BLaER1 treated with 17β-estradiol and CSF1 and Interleukin-3, amounts not matched to agents 10 nM and 100 nM (cell line): ENCODE measurements around the gene SQSTM1.
A peak's percentile ranks its signal among the peaks of the same experiment; 100 is the strongest.

Experiments used
- H3K27ac ChIP-seq, 11 experiments: shearing (Covaris generic); formaldehyde crosslinking; 2 replicates each; pipeline ENCODE4 v1.8.1; 2022
- H3K27me3 ChIP-seq, 11 experiments: shearing (Covaris generic); formaldehyde crosslinking; 2 replicates each; pipeline ENCODE4 v1.8.1; 2022
- H3K36me3 ChIP-seq, 11 experiments: shearing (Covaris generic); formaldehyde crosslinking; 2 replicates each; pipeline ENCODE4 v1.8.1; 2022
- H3K4me1 ChIP-seq, 10 experiments: shearing (Covaris generic); formaldehyde crosslinking; 2 replicates each; pipeline ENCODE4 v1.8.1; 2022
- H3K4me2 ChIP-seq, 11 experiments: shearing (Covaris generic); formaldehyde crosslinking; 2 replicates each; pipeline ENCODE4 v1.8.1; 2022
- H3K4me3 ChIP-seq, 10 experiments: shearing (Covaris generic); formaldehyde crosslinking; 2 replicates each; pipeline ENCODE4 v1.8.1; 2022
- H3K9ac ChIP-seq, 11 experiments: shearing (Covaris generic); formaldehyde crosslinking; 2 replicates each; pipeline ENCODE4 v1.8.1; 2022
- H3K9me3 ChIP-seq, 11 experiments: shearing (Covaris generic); formaldehyde crosslinking; replicated peaks in 1 of 11; 2 replicates each; pipeline ENCODE4 v1.8.1; 2022
- H4K20me1 ChIP-seq, 11 experiments: shearing (Covaris generic); formaldehyde crosslinking; 2 replicates each; pipeline ENCODE4 v1.8.1; 2022
- Cebpa-rat ChIP-seq, 11 experiments: shearing (Covaris generic); IDR thresholded peaks; 2 replicates each; pipeline ENCODE4 v1.8.1; 2022

The SQSTM1 gene

DNA sequence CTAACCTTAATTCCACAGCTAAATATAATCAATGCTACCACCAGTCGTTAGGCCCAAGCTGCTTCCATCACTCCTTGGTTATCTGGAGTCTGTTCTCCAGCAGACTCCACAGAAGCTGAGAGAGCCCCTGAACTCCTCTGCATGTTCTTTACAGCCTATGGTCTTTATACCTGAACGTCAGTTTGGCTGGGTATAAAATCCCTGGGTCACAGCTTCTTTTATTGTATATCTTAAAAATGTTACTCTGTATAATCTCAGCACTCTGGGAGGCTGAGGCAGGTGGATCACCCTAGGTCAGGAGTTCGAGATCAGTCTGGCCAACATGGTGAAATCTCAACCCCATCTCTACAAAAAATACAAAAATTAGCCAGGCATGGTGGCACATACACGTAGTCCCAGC lies 61.6 kb downstream of the SQSTM1 start:
- no peak for TF ChIP-seq Cebpa-rat (IDR thresholded peaks at IDR 0.05)
- Histone ChIP-seq H4K20me1 (peaks cover 0 to 42% (median 12%) of the 10 kb centered on the region in 11 experiments; a peak in 15 of 22 replicates), H3K36me3 (peaks cover 95 to 100% (median 98%) of the 10 kb centered on the region in 11 experiments), H3K4me1 (peaks cover 0 to 21% (median 0%) of the 10 kb centered on the region in 10 experiments; a peak in 7 of 20 replicates), H3K27me3 (no peaks in the 10 kb centered on the region), H3K9ac (no peak overlapping the region), H3K4me3 (peak overlapping the region in 3 of 10 experiments; percentile 9 to 19 (median 13); a peak in 2 of 20 replicates), H3K27ac (no peak overlapping the region), H3K4me2 (no peak overlapping the region), H3K9me3 (peaks cover 46 to 54% (median 52%) of the 10 kb centered on the region in 11 experiments)

DNA sequence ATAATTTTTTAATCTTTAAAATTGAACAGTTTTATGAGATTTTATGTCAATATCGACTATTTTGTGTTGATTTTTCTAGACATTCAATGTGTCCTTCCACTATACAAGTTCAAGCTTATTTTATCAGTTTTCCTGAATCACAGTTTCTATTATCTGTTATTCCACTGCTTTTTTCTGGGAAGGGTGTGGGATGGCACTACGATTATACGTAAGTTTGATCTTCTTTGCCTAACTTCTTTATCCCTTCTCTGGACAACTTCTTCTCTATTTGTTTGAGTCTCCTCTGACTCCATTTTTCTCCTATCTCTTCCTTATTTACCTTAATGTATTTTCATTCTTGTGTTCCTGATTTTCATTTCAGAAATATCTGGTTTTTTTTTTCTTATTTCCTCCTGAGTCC lies 62.5 kb downstream of the SQSTM1 start:
- H4K20me1 ChIP-seq = peaks cover 0 to 40% (median 12%) of the 10 kb centered on the region in 11 experiments; a peak in 15 of 22 replicates
- H3K4me1 ChIP-seq = peaks cover 0 to 13% (median 0%) of the 10 kb centered on the region in 10 experiments; a peak in 4 of 20 replicates
- H3K27me3 ChIP-seq = no peaks in the 10 kb centered on the region
- peaks cover 46 to 62% (median 57%) of the 10 kb centered on the region in 11 experiments for H3K9me3 ChIP-seq
- H3K4me3 ChIP-seq = peak overlapping the region in 2 of 10 experiments; percentile 13 to 19; a peak in 2 of 20 replicates
- no peak overlapping the region for H3K4me2 ChIP-seq
- peaks cover 95 to 100% (median 98%) of the 10 kb centered on the region in 11 experiments for H3K36me3 ChIP-seq
- no peak for TF ChIP-seq Cebpa-rat (IDR thresholded peaks at IDR 0.05)
- no peak overlapping the region for H3K9ac ChIP-seq
- H3K27ac ChIP-seq = no peak overlapping the region

DNA sequence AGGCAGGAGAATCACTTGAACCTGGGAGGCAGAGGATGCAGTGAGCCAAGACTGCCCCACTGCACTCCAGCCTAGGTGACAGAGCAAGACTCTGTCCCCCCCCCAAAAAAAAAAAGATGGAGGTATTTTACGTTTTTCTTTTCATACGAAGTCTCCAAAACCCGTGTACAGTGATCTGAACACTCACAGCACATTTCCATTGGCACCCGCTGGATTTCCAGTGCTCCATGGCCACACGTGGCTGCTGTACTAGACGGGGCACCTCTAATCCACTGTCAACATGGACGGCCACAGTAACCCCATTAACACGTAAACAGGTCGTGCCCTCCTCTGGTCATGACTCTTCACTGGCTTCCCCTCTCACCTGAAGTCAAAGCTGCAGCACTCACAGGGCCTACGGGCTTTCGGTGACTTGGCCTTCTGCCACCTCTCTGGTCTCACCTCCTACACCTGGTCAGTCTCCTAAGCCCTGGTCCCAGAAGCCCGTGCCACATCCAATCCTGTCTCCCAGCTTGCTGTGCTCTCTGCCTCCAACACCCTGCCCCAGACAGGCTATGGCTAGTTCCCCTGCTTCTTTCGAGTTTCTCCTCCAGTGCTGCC lies 64.9 kb downstream of the SQSTM1 start:
- Histone ChIP-seq H3K27ac (no peak overlapping the region), H3K4me3 (no peak overlapping the region), H3K27me3 (no peaks in the 10 kb centered on the region), H3K36me3 (peaks cover 93 to 100% (median 97%) of the 10 kb centered on the region in 11 experiments), H3K4me2 (no peak overlapping the region), H4K20me1 (peaks cover 0 to 32% (median 5%) of the 10 kb centered on the region in 11 experiments; a peak in 11 of 22 replicates), H3K9ac (no peak overlapping the region), H3K9me3 (peaks cover 46 to 62% (median 57%) of the 10 kb centered on the region in 11 experiments), H3K4me1 (no peaks in the 10 kb centered on the region)
- no peak for TF ChIP-seq Cebpa-rat (IDR thresholded peaks at IDR 0.05)

GRCh38 chr5:179886190-179886911 lies 65.6 kb downstream of the SQSTM1 start:
- no peak for TF ChIP-seq Cebpa-rat (IDR thresholded peaks at IDR 0.05)
- peaks cover 0 to 32% (median 7%) of the 10 kb centered on the region in 11 experiments; a peak in 12 of 22 replicates for H4K20me1 ChIP-seq
- peaks cover 46 to 62% (median 57%) of the 10 kb centered on the region in 11 experiments for H3K9me3 ChIP-seq
- H3K4me1 ChIP-seq = no peaks in the 10 kb centered on the region
- peaks cover 93 to 100% (median 98%) of the 10 kb centered on the region in 11 experiments for H3K36me3 ChIP-seq
- H3K4me2 ChIP-seq = no peak overlapping the region
- no peaks in the 10 kb centered on the region for H3K27me3 ChIP-seq
- no peak overlapping the region for H3K9ac ChIP-seq
- no peak overlapping the region for H3K4me3 ChIP-seq
- H3K27ac ChIP-seq = no peak overlapping the region

GRCh38 chr5:179887095-179887494 lies 66.4 kb downstream of the SQSTM1 start:
- no peak overlapping the region for H3K4me3 ChIP-seq
- H3K9ac ChIP-seq = no peak overlapping the region
- no peaks in the 10 kb centered on the region for H3K4me1 ChIP-seq
- no peak overlapping the region for H3K27ac ChIP-seq
- H3K4me2 ChIP-seq = no peak overlapping the region
- peaks cover 45 to 61% (median 55%) of the 10 kb centered on the region in 11 experiments for H3K9me3 ChIP-seq
- no peak for TF ChIP-seq Cebpa-rat (IDR thresholded peaks at IDR 0.05)
- H3K36me3 ChIP-seq = peaks cover 98 to 100% (median 100%) of the 10 kb centered on the region in 11 experiments
- H3K27me3 ChIP-seq = no peaks in the 10 kb centered on the region
- H4K20me1 ChIP-seq = peaks cover 0 to 40% (median 11%) of the 10 kb centered on the region in 11 experiments; a peak in 12 of 22 replicates
